HPDE6-E6E7 (cell line): ENCODE data around the gene ZNF331.
"Not testable (repeated sequence)": the region's sequence is repeated elsewhere in the genome, so short reads cannot be mapped to it uniquely, and the experiment has no call there.

Experiments
- DNase-seq: peaks from one replicate; pipeline ENCODE4 v3.0.0; 2011; ENCODE audit warnings: missing footprints; ENCODE audit errors: extremely low spot score

ZNF331 gene

DNA sequence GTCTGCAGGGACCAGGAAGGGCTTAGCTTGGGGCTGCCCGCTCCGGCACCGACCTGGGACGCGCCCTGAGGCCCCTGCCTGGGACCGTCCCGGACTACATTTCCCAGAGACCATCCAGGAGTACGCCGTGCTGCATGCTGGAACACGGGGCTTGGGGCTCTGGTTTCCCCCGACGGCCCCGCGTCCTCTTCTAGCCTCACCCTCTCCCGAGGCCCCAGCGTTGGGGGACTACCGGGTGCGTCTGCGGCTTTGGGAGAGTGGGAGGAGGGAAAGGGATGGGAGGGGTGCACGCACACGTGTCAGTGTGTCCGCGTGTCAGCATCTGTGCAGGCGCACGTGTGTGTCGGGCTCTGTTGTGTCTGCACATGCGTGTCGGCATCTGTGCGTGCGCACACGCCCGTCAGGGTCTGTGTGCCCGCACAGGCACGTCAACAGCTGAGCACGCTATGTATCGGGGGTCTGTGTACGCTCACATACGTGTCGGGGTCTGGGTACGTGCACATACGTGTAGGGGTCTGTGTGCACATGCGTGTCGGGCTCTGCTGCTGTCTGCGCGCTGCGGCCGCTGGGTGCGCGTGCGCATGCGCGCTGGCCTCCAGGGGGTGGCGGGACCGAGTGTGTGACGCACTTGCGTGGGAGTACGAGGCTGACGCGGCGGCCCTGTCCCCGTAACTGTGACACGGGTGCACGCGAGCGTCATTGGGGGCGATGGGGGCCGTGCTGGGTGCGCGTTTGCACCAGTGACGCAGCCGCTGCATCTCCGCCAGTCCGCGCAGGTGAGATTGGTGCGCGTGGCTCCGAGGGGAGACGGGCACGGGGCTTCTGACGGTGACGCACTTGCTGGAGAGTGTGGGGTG lies at the start of gene ZNF331:
Gene ZNF331, plus strand, starts transcription at position 625 of the 857 bp plus-strand sequence. CDS start 31,232 bp downstream, outside the sequence.
- DNase-seq = peak; percentile 49

DNA sequence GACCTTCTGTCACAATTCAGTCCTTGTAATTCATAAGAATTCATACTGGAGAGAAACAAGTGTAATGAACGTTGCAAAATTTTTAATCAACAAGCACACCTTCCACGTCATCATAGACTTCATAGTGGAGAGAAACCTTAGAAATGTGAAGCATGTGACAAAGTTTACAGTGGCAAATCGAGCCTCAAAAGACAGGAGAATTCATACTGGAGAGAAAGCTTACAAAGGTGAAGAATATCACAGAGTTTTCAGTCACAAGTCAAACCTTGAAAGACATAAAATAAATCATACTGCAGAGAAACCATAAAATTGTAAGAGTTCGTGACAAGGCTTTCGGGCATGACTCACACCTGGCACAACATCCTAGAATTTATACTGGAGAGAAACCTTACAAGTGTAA lies 45.8 kb upstream of the ZNF331 start:
- no peak for DNase-seq

GRCh38 chr19:53497311-53498023 lies 40.5 kb upstream of the ZNF331 start:
- DNase-seq = not testable (repeated sequence)

DNA sequence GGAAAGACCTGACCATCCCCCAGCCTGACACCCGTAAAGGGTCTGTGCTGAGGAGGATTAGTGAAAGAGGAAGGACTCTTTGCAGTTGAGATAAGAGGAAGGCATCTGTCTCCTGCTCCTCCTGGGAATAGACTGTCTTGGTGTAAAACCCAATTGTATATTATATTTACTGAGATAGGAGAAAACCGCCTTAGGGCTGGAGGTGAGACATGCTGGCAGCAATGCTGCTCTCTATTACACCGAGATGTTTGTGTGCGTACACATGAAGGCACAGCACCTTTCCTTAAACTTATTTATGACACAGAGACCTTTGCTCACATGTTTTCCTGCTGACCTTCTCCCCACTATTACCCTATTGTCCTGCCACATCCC lies 39.9 kb upstream of the ZNF331 start:
- DNase-seq = not testable (repeated sequence)

DNA sequence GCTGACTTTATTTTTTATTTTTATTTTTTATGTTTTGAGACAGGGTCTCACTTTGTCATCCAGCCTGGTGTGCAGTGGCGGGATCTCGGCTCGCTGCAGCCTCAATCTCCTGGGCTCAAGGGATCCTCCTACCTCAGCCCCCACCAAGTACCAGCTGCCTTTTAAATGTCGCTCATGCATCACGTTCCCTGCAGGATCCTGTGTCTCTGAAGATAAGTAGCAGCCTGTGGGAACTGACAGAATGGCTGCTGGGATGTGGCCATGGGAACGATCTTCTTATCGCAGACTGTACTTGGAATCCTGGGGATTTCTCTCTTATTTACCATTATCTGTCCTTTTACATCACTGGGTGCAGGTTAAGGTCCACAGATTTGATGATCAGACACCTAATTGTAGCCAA lies 34.8 kb upstream of the ZNF331 start:
- DNase-seq = not testable (repeated sequence)

- not testable (repeated sequence) for DNase-seq
Observed at GRCh38 chr19:53503671-53504364, 34.1 kb upstream of the ZNF331 start.

- DNase-seq = not testable (repeated sequence)
Observed at GRCh38 chr19:53504365-53504703, 33.6 kb upstream of the ZNF331 start.

DNA sequence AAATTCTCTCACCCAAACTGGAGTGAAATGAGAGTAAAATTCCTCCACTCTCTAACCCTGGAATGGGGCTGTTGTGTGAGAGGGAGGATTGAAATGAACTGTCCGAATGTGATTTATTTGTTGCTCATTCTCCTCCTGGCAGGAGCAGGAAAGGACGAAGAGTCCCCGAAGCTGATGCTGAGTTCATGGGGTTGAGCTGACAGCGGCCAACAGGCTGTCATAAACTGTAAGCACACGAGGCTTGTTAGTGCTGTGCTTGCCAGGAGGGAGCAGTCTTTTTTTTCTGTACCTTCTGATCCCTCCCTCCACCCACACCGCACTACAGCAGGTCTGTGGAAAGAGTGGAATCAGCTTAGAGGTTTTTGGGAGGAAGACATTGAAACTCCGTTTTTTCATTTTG lies 33.1 kb upstream of the ZNF331 start:
- no peak for DNase-seq

DNA sequence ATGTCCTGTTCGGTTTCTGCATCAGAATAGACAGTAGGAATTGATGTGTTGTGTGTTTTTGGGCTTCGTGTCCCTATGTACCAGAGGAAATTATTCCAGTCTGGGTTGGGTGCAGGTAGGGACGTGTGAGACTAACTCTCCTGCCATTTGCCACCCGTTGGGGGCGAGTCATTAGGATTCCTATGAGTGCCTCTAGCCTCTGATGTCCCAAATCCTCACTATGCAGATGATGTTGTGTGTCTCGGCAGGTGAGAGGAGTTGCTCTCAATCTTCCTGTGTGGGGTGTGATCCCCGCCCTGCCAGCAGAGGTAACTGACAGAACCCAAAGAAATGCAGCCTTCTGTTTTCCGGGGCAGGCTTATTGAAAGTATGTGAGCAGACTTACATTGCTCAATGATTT lies 31.2 kb upstream of the ZNF331 start:
- no peak for DNase-seq

DNA sequence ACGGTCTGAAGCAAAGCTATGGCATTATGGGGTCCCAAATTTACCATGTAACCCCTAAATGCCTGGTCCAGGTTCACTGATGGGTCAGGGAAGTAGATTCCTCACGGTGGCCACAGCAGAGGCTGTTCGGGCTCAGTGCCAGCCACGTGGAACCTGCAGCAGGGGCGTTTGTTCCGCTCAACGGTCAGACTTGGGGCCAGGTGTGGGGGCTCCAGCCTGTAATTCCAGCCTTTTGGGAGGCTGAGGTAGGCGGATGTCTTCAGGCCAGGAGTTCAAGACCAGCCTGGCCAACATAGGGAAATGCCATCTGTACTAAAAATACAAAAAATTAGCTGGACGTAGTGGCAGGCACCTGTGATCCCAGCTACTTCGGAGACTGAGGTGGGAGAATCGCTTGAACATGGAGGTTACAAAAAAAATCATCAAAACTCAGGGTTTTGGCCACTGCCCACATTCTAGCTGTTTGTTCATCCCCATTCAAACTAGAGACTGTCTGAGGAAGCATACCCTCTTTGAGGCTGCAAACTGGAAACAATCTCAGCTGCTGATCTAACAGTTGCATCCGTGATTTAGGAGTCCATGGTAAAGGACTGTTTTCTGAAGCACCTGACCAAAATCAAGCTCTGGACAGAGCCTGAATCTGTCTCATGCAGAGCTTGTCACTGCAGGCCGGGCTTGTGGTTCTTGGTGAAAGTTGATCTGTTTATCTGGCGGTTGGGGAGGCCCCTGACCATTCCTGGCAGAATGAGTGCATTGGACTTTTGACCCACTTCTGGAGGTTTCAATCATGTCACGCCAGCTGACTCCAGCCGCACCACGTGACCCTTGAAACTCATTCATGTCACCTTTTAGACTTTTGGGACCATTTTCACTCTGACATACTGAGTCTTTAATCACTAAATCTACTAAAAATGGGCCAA lies 30.2 kb upstream of the ZNF331 start:
- DNase-seq = no peak

DNA sequence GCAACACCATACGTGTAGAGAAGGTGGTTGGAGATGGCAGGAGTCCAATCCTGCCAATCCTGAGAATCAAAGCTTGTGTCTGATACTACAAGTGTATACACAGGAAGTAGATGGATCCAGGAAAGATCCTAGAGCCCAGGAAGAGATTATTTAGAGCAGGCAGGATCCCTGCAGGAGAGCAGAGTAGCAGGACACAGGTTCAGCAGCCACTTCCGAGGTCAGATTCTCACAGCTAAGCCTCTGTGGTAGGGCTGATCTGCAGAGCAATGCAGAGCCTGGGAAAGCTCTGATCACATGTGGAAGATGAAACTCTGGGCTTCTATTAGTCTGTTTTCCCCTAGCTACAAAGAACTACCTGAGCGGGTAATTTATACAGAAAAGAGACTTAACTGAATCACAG lies 28.5 kb upstream of the ZNF331 start:
- DNase-seq = no peak

DNA sequence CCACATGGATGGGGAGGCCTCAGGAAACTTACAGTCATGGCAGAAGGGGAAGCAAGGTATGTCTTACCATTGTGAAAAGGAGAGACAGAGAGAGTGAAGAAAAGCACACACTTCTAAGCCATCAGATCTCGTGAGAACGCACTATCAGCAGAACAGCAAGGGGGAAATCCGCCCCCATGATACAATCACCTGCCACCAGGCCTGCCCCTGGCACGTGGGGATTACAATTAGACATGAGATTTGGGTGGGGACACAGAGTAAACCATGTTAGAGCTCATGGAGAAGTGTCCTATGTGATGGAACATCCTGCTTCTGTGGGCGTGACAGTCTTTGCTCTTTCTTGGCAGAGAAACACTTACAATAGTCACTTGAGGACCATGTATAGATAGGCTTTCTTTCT lies 28.1 kb upstream of the ZNF331 start:
- DNase-seq = no peak

DNA sequence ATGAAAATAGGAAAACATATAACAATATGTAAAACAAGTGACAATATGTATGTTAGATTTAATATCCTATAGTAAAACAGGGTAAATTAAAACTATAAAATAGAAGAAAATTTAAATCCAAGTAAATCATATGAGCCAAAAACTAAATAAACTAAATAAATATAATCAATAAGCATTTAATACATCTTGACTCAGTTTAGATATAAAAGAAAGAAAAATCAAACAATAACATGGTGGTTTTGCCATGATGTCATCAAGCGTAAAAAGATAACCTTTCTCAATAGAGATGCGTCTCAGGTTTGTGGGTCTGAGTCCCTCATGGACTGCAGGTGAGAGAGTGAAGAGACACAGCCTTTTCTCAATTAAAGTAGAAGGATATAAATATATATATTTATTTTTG lies 26.6 kb upstream of the ZNF331 start:
- DNase-seq = no peak

DNA sequence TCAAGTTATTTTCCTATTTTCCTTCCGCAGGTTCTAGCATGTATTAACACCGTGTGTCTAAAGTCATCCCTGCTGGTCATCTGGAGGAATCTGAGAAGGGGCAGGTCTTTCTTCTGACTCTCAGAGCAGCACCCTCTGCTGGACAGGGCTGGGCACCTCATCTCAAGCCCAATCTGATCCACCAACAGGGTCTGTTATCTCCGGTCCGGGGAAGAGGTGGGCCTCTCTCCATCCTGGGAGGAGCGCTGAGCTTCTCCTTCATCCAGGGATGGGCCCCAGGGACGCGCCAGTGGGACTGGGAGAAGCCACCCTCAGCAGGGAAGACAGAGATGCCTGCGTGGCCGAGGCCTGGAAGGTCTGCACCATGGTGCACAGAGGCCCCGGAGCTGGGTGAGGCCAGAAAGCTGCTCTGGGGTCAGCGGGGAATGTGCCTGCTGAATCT lies 26.0 kb upstream of the ZNF331 start:
- DNase-seq = peak; percentile 78

- not testable (repeated sequence) for DNase-seq
Observed at GRCh38 chr19:53515047-53515446, 22.9 kb upstream of the ZNF331 start.

GRCh38 chr19:53517114-53517741 lies 20.7 kb upstream of the ZNF331 start:
- no peak for DNase-seq

GRCh38 chr19:53518121-53518520 lies 19.8 kb upstream of the ZNF331 start:
- DNase-seq = no peak

DNA sequence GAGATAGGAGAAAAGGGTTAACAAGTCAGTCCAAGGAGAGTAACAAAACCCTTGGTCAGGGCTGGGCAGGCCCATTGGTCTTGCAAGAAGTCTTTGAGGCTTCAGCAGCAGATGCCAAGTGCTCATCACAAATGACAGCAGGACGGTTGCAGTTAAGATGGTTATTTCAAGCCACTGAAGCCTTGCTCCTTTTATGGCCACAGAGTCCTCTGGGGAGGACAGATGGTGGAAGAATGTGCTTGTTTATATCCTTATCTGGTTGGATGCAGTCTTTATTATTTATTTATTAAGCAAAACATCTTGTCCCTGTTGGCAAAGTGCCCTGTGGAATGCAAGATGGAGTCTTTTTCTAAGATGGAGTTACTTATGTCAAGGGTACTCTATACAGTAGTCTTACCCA lies 19.2 kb upstream of the ZNF331 start:
- DNase-seq = no peak

- no peak for DNase-seq
Observed at GRCh38 chr19:53519446-53519845, 18.5 kb upstream of the ZNF331 start.

DNA sequence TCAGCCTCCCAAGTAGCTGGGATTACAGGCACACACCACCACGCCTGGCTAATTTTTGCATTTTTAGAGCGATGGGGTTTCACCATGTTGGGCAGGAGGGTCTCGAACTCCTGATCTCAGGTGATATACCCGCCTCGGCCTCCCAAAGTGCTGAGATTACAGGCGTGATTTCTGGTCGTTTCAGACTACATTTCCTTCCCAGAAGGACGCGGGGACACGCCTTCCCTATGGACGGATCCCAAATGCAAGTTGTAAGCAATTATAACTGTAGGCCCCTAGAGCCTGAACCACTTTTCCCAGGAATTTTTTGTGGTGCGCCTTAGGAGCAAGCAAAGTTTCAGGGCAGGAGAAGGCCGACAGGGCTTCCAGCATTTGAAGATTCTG lies 17.8 kb upstream of the ZNF331 start:
- no peak for DNase-seq
